ENCODE results near the gene HIVEP3.

DNA sequence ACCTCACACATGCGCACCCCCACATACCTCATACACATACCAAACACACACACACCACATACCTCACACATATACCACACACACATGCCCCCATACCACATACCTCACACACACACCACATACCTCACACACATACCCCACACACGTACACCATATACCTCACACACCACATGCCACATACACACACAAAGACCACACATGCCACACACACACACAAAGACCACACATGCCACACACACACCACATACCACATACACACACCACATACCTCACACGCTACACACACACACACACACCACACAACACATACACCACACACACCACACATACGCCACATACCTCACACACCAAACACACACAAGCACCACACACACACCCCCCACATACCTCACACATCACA, 30.0 kb downstream of the HIVEP3 start:
- no peak for TF ChIP-seq POLR2AphosphoS5 (IDR thresholded peaks at IDR 0.05; ENCODE audit: low read depth, low read length)
- no peak for TF ChIP-seq CTCF (IDR thresholded peaks at IDR 0.05)

Measured in Panc1 (cell line).